ENCODE results near the gene MAP2K5.

The MAP2K5 gene

DNA sequence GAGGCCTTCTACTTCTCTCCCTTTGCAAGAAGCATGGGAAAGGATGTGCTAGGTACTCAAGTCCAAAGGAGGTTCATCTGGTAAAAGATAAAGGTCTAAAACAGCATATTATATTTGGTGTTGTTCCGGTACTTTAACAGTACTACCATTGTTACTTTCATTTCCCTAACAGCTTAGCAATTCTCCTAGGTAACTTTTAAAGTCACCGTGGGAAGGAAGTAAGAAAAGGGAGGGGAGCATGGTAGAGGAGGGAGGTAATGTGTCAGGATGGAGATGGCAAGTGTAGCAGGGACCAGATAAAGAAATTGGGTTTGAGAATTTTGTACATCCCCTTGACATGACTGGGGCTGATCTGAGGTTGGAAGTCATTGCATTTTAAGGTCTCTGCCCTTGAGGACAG lies 193.4 kb downstream of the MAP2K5 start:
- in situ Hi-C loops (cut with HindIII; ENCODE audit: low sequenced_read_pairs): no loop called here
- TF ChIP-seq, protein P1, sequence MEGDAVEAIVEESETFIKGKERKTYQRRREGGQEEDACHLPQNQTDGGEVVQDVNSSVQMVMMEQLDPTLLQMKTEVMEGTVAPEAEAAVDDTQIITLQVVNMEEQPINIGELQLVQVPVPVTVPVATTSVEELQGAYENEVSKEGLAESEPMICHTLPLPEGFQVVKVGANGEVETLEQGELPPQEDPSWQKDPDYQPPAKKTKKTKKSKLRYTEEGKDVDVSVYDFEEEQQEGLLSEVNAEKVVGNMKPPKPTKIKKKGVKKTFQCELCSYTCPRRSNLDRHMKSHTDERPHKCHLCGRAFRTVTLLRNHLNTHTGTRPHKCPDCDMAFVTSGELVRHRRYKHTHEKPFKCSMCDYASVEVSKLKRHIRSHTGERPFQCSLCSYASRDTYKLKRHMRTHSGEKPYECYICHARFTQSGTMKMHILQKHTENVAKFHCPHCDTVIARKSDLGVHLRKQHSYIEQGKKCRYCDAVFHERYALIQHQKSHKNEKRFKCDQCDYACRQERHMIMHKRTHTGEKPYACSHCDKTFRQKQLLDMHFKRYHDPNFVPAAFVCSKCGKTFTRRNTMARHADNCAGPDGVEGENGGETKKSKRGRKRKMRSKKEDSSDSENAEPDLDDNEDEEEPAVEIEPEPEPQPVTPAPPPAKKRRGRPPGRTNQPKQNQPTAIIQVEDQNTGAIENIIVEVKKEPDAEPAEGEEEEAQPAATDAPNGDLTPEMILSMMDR (IDR thresholded peaks at IDR 0.05; ENCODE audit: low read depth, low read length, missing control alignments): no peak
- no peak overlapping the region for H3K4me3 ChIP-seq (ENCODE audit: low read depth, low read length)
- no peak for DNase-seq (ENCODE audit: low read depth)

DNA sequence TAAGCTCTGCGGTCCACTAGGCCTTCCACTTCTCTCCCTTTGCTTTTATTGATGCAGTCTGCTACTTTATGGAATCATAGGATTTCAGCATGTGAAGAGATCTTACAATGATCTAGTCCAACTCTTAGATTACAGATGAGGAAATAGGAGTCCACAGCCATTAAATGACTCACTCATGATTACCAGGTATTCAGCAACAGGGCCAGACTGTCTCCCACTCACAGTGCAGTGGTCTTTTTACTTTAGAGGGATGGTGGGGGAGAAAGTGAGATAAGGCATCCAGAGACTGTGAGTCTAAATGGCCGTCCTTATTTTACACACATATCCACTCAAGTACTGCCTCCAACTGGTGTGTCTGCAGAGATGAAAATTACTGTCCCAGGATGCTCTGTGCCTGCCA lies 194.3 kb downstream of the MAP2K5 start:
- TF ChIP-seq, protein P1 (IDR thresholded peaks at IDR 0.05; ENCODE audit: low read depth, low read length, missing control alignments): no peak
- no peak for DNase-seq (ENCODE audit: low read depth)
- in situ Hi-C loops (cut with HindIII; ENCODE audit: low sequenced_read_pairs): no loop called here
- H3K4me3 ChIP-seq (ENCODE audit: low read depth, low read length): no peak overlapping the region

GRCh38 chr15:67738056-67738455 lies 195.6 kb downstream of the MAP2K5 start:
- in situ Hi-C loops (cut with HindIII; ENCODE audit: low sequenced_read_pairs): no loop called here
- DNase-seq (ENCODE audit: low read depth): no peak
- TF ChIP-seq, protein P1 (IDR thresholded peaks at IDR 0.05; ENCODE audit: low read depth, low read length, missing control alignments): no peak

DNA sequence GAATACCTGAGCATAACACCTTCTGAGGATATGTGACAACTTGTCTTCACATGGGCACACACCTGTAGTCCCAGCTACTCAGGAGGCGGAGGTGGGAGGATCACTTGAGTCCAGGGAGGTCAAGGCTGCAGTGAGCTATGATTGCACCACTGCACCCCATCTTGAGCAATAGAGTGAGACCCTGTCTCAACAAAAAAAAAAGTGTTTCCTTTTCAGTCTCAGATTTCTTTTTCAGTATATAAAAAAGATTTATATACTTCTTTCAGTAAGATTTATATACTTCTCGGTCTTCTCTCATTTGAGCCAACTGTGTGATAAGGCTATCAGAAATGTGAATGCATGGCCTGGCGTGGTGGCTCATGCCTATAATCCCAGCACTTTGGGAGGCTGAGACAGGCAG lies 197.9 kb downstream of the MAP2K5 start:
- DNase-seq (ENCODE audit: low read depth): no peak
- in situ Hi-C loops (cut with HindIII; ENCODE audit: low sequenced_read_pairs): no loop called here
- TF ChIP-seq, protein P1 (IDR thresholded peaks at IDR 0.05; ENCODE audit: low read depth, low read length, missing control alignments): no peak
- H3K4me3 ChIP-seq (ENCODE audit: low read depth, low read length): no peak overlapping the region

More at GRCh38 chr15:67738056-67738455, 195.6 kb downstream of the MAP2K5 start:
- H3K4me3 ChIP-seq (ENCODE audit: low read depth, low read length): no peak overlapping the region

- TF ChIP-seq, protein P1 (IDR thresholded peaks at IDR 0.05; ENCODE audit: low read depth, low read length, missing control alignments): no peak
- in situ Hi-C loops (cut with HindIII; ENCODE audit: low sequenced_read_pairs): no loop called here
- no peak for DNase-seq (ENCODE audit: low read depth)
- no peak overlapping the region for H3K4me3 ChIP-seq (ENCODE audit: low read depth, low read length)
These were observed 198.8 kb downstream of the MAP2K5 start for GRCh38 chr15:67741308-67741707.

DNA sequence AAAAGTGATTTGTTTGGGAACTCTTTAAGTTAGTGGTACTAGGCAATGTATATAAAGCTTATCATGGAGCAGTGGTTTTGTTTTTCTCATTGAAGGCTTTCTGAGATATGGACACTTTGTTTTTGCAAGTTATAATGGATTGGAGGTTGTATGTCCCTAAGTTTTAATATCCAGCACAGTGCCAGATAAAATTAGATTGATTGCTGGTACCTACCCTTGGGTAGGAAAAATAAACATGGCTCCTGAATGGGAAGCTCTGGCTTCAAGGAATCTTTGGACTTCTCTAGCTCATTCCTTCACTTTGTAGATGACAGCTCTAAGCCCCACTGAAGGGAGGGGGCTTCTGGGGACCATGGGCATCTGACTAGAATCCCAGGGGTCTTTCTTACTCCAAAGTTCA lies 201.1 kb downstream of the MAP2K5 start:
- in situ Hi-C loops (cut with HindIII; ENCODE audit: low sequenced_read_pairs): no loop called here

More for the DNA sequence above, 201.1 kb downstream of the MAP2K5 start:
- no peak for DNase-seq (ENCODE audit: low read depth)
- TF ChIP-seq, protein P1 (IDR thresholded peaks at IDR 0.05; ENCODE audit: low read depth, low read length, missing control alignments): no peak
- no peak overlapping the region for H3K4me3 ChIP-seq (ENCODE audit: low read depth, low read length)

Measured in astrocyte of the cerebellum (primary cell).